HPDE6-E6E7 (cell line): ENCODE results near the gene TMA7B.

ENCODE experiments used
- DNase-seq: peaks from one replicate; pipeline ENCODE4 v3.0.0; 2011; ENCODE audit warnings: missing footprints; ENCODE audit errors: extremely low spot score

Gene TMA7B

DNA sequence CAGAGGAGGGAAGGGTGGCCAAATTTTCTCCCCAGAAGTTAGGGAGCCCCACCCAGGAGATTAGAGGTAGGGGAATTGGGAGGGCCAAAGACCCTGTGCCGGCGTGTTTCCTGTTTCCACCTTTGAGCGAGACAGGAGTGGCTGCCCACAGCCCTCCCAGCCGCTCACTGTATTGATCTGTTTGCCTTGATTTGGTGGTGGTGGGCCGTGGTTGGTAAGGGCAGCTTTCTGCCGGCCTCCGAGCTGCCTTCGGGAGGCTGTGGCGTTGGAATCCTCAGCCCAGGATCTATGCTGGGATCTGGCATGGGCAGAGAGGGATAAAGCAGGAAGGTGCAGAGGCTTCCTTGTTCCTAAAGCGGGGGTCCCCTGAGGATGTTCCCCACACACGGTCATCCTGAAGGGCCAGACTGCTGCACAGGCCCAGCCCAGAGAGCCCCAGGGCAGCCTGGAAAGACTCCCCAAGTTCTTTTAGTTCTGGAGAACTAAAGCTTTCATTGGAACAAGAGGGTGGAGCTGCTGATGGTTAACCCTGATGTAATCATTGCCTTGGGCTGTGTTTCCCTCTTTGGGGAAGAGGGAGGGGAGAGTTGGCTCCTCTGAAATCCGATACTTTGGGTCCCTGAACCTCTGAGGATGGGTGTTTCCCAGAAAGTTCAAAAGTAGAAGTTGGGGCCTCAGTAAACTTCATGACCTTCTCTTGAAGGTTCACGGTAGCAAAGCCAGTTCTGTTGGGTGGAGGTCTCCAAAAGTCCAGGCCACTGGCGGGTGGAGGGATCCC lies 41.8 kb downstream of the TMA7B start:
- no peak for DNase-seq

DNA sequence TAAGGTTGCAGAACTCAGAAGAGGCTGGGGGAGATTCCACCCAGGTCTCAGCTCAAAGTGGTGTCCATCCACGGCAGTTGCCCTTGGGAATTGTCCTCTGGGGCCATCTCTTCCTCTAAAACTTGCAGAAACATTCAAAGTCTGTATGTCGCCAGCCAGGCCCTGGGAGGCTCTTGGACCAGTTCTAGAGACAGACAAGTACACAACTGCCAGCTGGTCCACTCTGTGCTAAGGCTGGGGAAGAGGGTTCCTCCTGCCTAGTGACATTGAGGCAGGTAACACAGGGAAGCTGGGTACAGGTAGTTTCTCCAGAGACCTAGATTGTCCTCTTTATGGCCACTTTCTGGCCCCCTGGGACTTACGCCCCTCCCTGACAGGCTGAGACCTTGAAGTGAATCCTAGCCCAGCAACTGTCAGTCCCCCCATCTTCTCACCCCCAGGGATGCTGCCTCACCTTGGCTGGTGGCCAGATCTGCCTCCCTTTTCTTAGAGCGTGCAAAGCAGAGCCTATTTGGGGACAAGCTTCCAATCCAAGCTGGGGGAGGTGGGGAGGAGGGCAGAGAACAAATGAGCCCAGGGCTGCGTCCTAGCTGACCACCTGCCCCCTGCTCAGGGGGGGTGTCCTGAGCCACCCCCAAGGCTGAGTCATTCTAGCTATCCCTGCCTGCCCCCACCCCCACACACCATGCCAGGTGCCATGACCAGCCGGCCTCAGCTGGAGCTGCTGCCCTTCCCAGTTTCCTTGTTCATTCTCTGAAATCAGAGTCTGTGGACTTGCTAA lies 42.9 kb downstream of the TMA7B start:
- DNase-seq, result no peak

GRCh38 chr22:40004836-40005235 lies 44.6 kb downstream of the TMA7B start:
- DNase-seq, result no peak

DNA sequence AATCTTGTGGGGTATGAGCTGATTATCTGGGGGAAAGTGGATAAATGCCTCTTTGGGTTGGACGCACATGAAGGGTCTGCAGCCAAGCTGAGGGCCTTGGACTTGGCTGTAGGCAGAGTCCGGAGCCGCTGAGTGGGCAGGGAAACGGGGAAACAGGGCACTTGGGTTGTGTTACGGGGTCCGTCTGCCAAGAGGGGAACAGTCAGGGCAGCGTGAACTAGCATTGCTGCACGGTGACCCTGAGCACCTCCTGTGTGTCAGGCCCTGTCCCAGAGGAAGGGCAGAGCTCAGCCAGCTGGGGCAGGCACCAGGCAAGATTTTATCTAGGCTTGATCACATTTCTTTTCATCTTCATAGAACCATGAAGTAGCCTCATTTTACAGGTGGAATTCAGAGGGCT lies 46.4 kb downstream of the TMA7B start:
- no peak for DNase-seq

DNA sequence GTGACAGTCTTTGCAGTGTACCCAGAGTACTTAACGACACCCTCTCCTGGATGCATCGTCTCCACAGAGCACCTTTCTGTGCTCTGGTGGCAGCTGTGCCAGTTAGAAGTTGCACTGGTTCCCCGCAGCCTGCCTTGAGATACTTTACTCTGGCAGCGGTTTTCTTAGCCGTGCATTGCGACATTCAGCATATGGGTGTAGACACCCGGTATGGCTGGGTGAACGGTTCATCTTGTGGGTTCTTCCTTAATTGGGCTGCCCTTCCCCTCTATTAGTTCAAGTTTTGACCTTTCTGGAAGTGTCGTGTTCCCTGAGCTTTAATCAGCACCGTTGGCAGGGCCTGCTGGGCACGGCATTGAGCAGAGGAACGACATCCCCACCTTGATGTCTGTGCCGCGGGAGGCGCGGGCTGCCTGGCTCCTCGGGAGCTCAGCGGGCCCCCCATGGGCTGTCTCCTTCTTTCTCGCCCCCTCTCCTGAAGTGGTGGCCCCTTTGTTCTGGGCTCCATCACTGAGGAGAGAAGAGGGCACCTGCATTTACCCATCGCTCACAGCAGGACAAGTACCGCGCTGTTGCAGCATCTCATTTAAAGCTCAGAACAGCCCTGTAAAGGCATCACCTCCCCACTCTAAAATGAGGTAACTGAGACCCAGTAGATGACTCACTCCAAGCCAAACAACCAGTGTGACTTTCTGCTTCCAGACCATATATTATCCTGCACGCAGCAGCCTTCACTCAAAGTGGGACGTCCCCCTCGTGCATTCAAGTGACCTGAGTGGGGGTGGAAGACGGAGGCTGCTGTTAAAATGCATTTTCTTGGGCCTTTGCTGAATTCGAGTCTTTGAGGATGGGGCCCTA lies 47.9 kb downstream of the TMA7B start:
- no peak for DNase-seq

DNA sequence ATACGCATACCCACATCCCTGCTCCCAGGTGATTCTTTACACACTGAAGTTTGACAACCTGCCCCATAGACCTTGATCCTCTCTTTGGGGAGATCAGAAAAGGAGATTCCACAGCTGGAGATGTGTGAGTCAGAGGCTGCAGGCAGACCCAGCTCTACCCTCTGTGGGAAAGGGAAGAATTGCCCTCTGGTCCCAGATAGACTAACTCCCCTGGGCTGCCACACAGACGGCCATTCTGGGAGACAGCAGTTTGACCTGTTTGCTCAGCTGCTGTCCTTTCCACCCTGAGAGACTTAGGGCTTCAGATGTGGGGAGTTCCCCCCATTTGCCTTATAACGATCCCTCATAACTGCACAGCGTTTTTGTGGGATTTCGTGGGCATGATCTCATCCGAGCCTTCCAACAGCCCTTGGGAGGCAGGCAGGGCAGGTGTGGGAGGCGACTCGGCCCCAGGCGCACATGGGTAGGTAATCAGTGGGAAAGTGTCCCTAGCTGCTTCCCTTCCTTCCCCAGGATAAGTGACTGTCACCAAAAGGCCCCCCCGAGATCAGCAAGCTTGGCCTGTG lies 48.6 kb downstream of the TMA7B start:
- DNase-seq, result no peak

DNA sequence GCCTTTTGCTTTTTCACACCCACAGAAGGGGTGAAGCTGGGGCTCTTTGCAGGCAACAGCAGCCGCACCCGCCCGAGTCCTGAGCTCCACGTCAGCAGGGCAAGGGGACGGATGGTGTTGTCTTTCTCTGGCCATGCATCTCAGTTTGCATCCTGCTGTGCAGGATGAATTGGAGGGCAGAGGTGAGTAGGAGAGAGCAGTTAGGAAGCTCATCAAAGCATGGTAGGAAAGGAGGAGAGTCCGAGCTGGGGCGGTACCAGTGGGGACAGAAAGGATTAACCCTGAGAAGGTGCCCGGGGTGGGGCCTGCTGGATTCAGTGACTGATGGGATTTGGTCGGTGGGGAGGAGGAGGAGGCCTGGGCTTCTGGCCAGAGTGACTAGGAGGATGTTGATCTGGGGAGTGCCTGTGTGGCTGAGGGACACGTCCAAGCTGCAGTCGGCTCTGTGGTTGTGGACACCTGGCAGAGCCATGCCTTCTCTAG lies 49.1 kb downstream of the TMA7B start:
- no peak for DNase-seq

GRCh38 chr22:40009951-40010671 lies 49.9 kb downstream of the TMA7B start:
- no peak for DNase-seq

DNA sequence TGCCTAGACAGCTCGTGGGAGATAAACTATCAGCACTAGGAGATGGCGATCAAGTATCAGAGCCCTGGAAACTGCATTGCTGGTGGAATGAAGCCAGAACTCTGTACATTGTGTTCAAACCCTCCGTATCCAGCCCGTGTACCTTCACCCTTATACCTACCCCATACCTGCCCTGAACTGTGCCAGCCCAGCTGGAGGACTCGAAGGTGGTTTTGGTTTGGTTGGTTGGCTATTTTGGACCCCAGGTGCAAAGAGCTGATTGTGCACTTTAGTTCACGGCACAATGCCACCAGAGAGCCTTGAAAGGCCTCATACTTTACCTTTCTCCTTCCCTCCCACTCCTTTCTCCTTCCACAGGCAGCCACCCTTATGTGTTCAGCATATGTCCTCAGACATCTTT lies 50.5 kb downstream of the TMA7B start:
- DNase-seq, result no peak
